ENCODE results near the gene HSF2BP.

HSF2BP gene

GRCh38 chr21:43697758-43698643 lies 38.7 kb upstream of the HSF2BP start:
- Histone ChIP-seq H4K20me1 (peaks cover 0 to 31% (median 12%) of the 10 kb centered on the region in 11 experiments; a peak in 12 of 22 replicates), H3K27me3 (peaks cover 12 to 18% (median 13%) of the 10 kb centered on the region in 11 experiments), H3K36me3 (peaks cover 41 to 45% (median 42%) of the 10 kb centered on the region in 11 experiments), H3K4me1 (peaks cover 12 to 22% (median 18%) of the 10 kb centered on the region in 10 experiments), H3K4me2 (no peak overlapping the region), H3K9me3 (replicated peaks in 1 of 11) (no peaks in the 10 kb centered on the region), H3K27ac (no peak overlapping the region; a peak in 1 of 22 replicates), H3K4me3 (no peak overlapping the region), H3K9ac (no peak overlapping the region)
- TF ChIP-seq Cebpa-rat (IDR thresholded peaks at IDR 0.05): no peak

- H3K36me3 ChIP-seq: peaks cover 59 to 63% (median 60%) of the 10 kb centered on the region in 11 experiments
- no peak overlapping the region for H3K9ac ChIP-seq
These were observed 36.9 kb upstream of the HSF2BP start for GRCh38 chr21:43696214-43696613.

GRCh38 chr21:43694437-43695079 lies 35.3 kb upstream of the HSF2BP start:
- H3K9ac ChIP-seq: no peak overlapping the region
- no peak overlapping the region for H3K27ac ChIP-seq
- peaks cover 75 to 79% (median 77%) of the 10 kb centered on the region in 11 experiments for H3K36me3 ChIP-seq
- no peaks in the 10 kb centered on the region for H3K27me3 ChIP-seq
- no peak overlapping the region for H3K4me3 ChIP-seq
- no peak overlapping the region for H3K4me2 ChIP-seq
- peaks cover 0 to 37% (median 16%) of the 10 kb centered on the region in 11 experiments; a peak in 17 of 22 replicates for H4K20me1 ChIP-seq
- H3K4me1 ChIP-seq: peaks cover 0 to 6% (median 4%) of the 10 kb centered on the region in 10 experiments; a peak in 4 of 20 replicates
- no peak for TF ChIP-seq Cebpa-rat (IDR thresholded peaks at IDR 0.05)
- no peaks in the 10 kb centered on the region for H3K9me3 ChIP-seq (replicated peaks in 1 of 11)

More at GRCh38 chr21:43696214-43696613, 36.9 kb upstream of the HSF2BP start:
- no peak overlapping the region for H3K27ac ChIP-seq
- H3K9me3 ChIP-seq (replicated peaks in 1 of 11): no peaks in the 10 kb centered on the region
- H3K4me3 ChIP-seq: no peak overlapping the region
- no peak overlapping the region for H3K4me2 ChIP-seq
- H4K20me1 ChIP-seq: peaks cover 0 to 31% (median 13%) of the 10 kb centered on the region in 11 experiments; a peak in 10 of 22 replicates
- H3K4me1 ChIP-seq: peaks cover 0 to 8% (median 6%) of the 10 kb centered on the region in 10 experiments; a peak in 6 of 20 replicates
- 0 out of 22 replicates have a peak, but pooled peaks cover 0 to under 1% (median 0%) of the 10 kb centered on the region in 11 experiments for H3K27me3 ChIP-seq
- no peak for TF ChIP-seq Cebpa-rat (IDR thresholded peaks at IDR 0.05)

- Histone ChIP-seq H3K27me3 (no peaks in the 10 kb centered on the region), H3K9ac (no peak overlapping the region), H3K9me3 (replicated peaks in 1 of 11) (no peaks in the 10 kb centered on the region), H3K4me3 (no peak overlapping the region), H3K27ac (no peak overlapping the region), H3K4me1 (peaks cover 0 to 9% (median 2%) of the 10 kb centered on the region in 10 experiments; a peak in 12 of 20 replicates), H3K4me2 (no peak overlapping the region), H4K20me1 (peaks cover 0 to 43% (median 22%) of the 10 kb centered on the region in 11 experiments; a peak in 17 of 22 replicates), H3K36me3 (peaks cover 81 to 85% (median 83%) of the 10 kb centered on the region in 11 experiments)
- TF ChIP-seq Cebpa-rat (IDR thresholded peaks at IDR 0.05): no peak
These were observed 34.7 kb upstream of the HSF2BP start for GRCh38 chr21:43693981-43694380.

- Histone ChIP-seq H3K9ac (no peak overlapping the region), H3K36me3 (peaks cover 83 to 95% (median 92%) of the 10 kb centered on the region in 11 experiments), H3K27ac (no peak overlapping the region), H4K20me1 (peaks cover 0 to 53% (median 32%) of the 10 kb centered on the region in 11 experiments; a peak in 17 of 22 replicates), H3K4me1 (peaks cover 6 to 19% (median 12%) of the 10 kb centered on the region in 10 experiments), H3K9me3 (replicated peaks in 1 of 11) (no peaks in the 10 kb centered on the region), H3K4me2 (no peak overlapping the region), H3K27me3 (no peaks in the 10 kb centered on the region), H3K4me3 (no peak overlapping the region)
- no peak for TF ChIP-seq Cebpa-rat (IDR thresholded peaks at IDR 0.05)
These were observed 33.7 kb upstream of the HSF2BP start for GRCh38 chr21:43692949-43693348.

- H3K9me3 ChIP-seq (replicated peaks in 1 of 11): no peaks in the 10 kb centered on the region
- H3K36me3 ChIP-seq: peaks cover 87 to 100% (median 100%) of the 10 kb centered on the region in 11 experiments
- H3K4me3 ChIP-seq: no peak overlapping the region
- H3K27me3 ChIP-seq: no peaks in the 10 kb centered on the region
- no peak overlapping the region for H3K9ac ChIP-seq
- peaks cover 17 to 30% (median 22%) of the 10 kb centered on the region in 10 experiments for H3K4me1 ChIP-seq
- H3K4me2 ChIP-seq: no peak overlapping the region
- H3K27ac ChIP-seq: no peak overlapping the region
- no peak for TF ChIP-seq Cebpa-rat (IDR thresholded peaks at IDR 0.05)
- peaks cover 0 to 65% (median 44%) of the 10 kb centered on the region in 11 experiments; a peak in 18 of 22 replicates for H4K20me1 ChIP-seq
These were observed 32.5 kb upstream of the HSF2BP start for GRCh38 chr21:43691801-43692200.

GRCh38 chr21:43691086-43691795 lies 32.0 kb upstream of the HSF2BP start:
- Histone ChIP-seq H3K4me2 (no peak overlapping the region), H3K4me3 (no peak overlapping the region), H4K20me1 (peaks cover 0 to 70% (median 46%) of the 10 kb centered on the region in 11 experiments; a peak in 18 of 22 replicates), H3K9ac (0 out of 22 replicates have a peak overlapping the region, but pooled peaks of 1 of the 11 experiments have one; percentile 3), H3K4me1 (peaks cover 19 to 36% (median 27%) of the 10 kb centered on the region in 10 experiments), H3K27me3 (no peaks in the 10 kb centered on the region), H3K27ac (no peak overlapping the region), H3K9me3 (replicated peaks in 1 of 11) (no peaks in the 10 kb centered on the region), H3K36me3 (peaks cover 87 to 100% (median 100%) of the 10 kb centered on the region in 11 experiments)
- TF ChIP-seq Cebpa-rat (IDR thresholded peaks at IDR 0.05): no peak

- H3K4me3 ChIP-seq: no peak overlapping the region
- peaks cover 88 to 100% (median 100%) of the 10 kb centered on the region in 11 experiments for H3K36me3 ChIP-seq
- H3K9ac ChIP-seq: peak overlapping the region in 1 of 11 experiments; percentile 19; a peak in 1 of 22 replicates
- peaks cover 0 to 74% (median 50%) of the 10 kb centered on the region in 11 experiments; a peak in 18 of 22 replicates for H4K20me1 ChIP-seq
- H3K9me3 ChIP-seq (replicated peaks in 1 of 11): no peaks in the 10 kb centered on the region
- no peaks in the 10 kb centered on the region for H3K27me3 ChIP-seq
- H3K4me1 ChIP-seq: peaks cover 19 to 37% (median 28%) of the 10 kb centered on the region in 10 experiments
- no peak for TF ChIP-seq Cebpa-rat (IDR thresholded peaks at IDR 0.05)
- H3K4me2 ChIP-seq: no peak overlapping the region
- H3K27ac ChIP-seq: no peak overlapping the region
These were observed 31.1 kb upstream of the HSF2BP start for GRCh38 chr21:43690346-43690745.

Measured in BLaER1 treated with 17β-estradiol and CSF1 and Interleukin-3, amounts not matched to agents 10 nM and 100 nM (cell line).